Measurements from ENCODE around the gene SMPD3. TPM values are rescaled to one million over a fixed set of nuclear protein-coding genes. Genes with fewer than 3 reads are reported as not detected.

SMPD3 gene
- total and polyA plus RNA-seq, 2 of the 4 experiments (the other 2 are of a cell fraction) = not detected

- POLR2A ChIA-PET (ENCODE audit: unreplicated experiment) = no interaction called here
These were observed 82.2 kb downstream of the SMPD3 start for GRCh38 chr16:68366062-68366461.

More at GRCh38 chr16:68366062-68366461, 82.2 kb downstream of the SMPD3 start:
- TF ChIP-seq POLR2A (IDR thresholded peaks at IDR 0.05; ENCODE audit: low read depth, low read length) (no peak), RAD21 (IDR thresholded peaks at IDR 0.05; ENCODE audit: low read length) (no peak), SMC3 (IDR thresholded peaks at IDR 0.05; ENCODE audit: low read depth, low read length) (no peak)
- no peak overlapping the region for H3K9ac ChIP-seq (ENCODE audit: low read depth, low read length)
- no peak overlapping the region for H3K18ac ChIP-seq (ENCODE audit: low read depth, low read length)
- H4K5ac ChIP-seq (ENCODE audit: low read depth, low read length) = no peak overlapping the region
- intact Hi-C loops (cut with micrococcal nuclease) (no loop called here), dilution Hi-C loops (cut with HindIII; ENCODE audit: low sequenced_read_pairs, unreplicated experiment) (no loop called here), in situ Hi-C loops (cut with MboI; ENCODE audit: low sequenced_read_pairs) (no loop called here)
- H2AFZ ChIP-seq (replicated peaks; ENCODE audit: low read length, poor library complexity) = no peak overlapping the region
- DNase-seq = no peak
- H3K14ac ChIP-seq (replicated peaks; ENCODE audit: low read depth, low read length) = no peak overlapping the region
- H2BK120ac ChIP-seq (ENCODE audit: low read depth, low read length) = no peak overlapping the region
- H2BK15ac ChIP-seq (ENCODE audit: low read depth, low read length) = no peak overlapping the region
- H3K4ac ChIP-seq (ENCODE audit: low read depth, low read length) = no peak overlapping the region
- no peak overlapping the region for H3K23ac ChIP-seq (ENCODE audit: low read depth, low read length)
- CTCF ChIA-PET = no interaction called here
- H3K4me3 ChIP-seq (ENCODE audit: insufficient read depth, low read depth, low read length) = no peak overlapping the region
- no peak for ATAC-seq (ENCODE audit: low read depth)
- H3K27me3 ChIP-seq (ENCODE audit: control insufficient read depth, insufficient read depth, low read length) = peaks cover 15% of the 10 kb centered on the region
- no peak overlapping the region for H2BK20ac ChIP-seq (ENCODE audit: low read depth, low read length)
- no peaks in the 10 kb centered on the region for H3K4me1 ChIP-seq (ENCODE audit: control insufficient read depth, insufficient read depth, low read length)
- no peak overlapping the region for H4K8ac ChIP-seq (ENCODE audit: low read depth in 2 of 2, low read length in 2 of 2)
- no peak overlapping the region for H3K4me2 ChIP-seq (ENCODE audit: low read depth, low read length)
- H3K27ac ChIP-seq (ENCODE audit: insufficient read depth, low read length) = no peak overlapping the region
- H3K79me1 ChIP-seq (ENCODE audit: low read depth in 1 of 2, low read length in 2 of 2) = no peaks in the 10 kb centered on the region
- H3K9me3 ChIP-seq (ENCODE audit: control insufficient read depth, insufficient read depth, low read length) = no peaks in the 10 kb centered on the region
- no peaks in the 10 kb centered on the region for H4K20me1 ChIP-seq (ENCODE audit: insufficient read depth, low read length)
- no peak overlapping the region for H3K56ac ChIP-seq (ENCODE audit: extremely low read depth, insufficient read depth, low read length)
- no peak overlapping the region for H2AK5ac ChIP-seq (ENCODE audit: low read depth, low read length)
- no peak overlapping the region for H4K91ac ChIP-seq (ENCODE audit: insufficient read depth, low read depth, low read length)
- no peak overlapping the region for H2AK9ac ChIP-seq (replicated peaks; ENCODE audit: low read depth, low read length, poor library complexity)
- no peaks in the 10 kb centered on the region for H3K9me1 ChIP-seq (ENCODE audit: insufficient read depth, low read length)
- 49% methylated on average over 6 of the region's 8 CpGs; no CpG with 5 or more reads in 1 of the 2 experiments for WGBS, 2 experiments (ENCODE audit: extremely low coverage in 2 of 2, insufficient read length in 1 of 2)
- no peak overlapping the region for H2BK5ac ChIP-seq (ENCODE audit: low read depth, low read length, poor library complexity, severe bottlenecking)
- no peaks in the 10 kb centered on the region for H3K36me3 ChIP-seq (ENCODE audit: control insufficient read depth, insufficient read depth, low read length)
- no TSS peak for BruUV-seq (replicated peaks)

All from IMR-90 (cell line).